Psoas muscle (tissue), 8 donors: ENCODE results near the gene PTPN7. TPM values are rescaled to one million over a fixed set of nuclear protein-coding genes. Genes with fewer than 3 reads are reported as not detected.

Experiments
- ATAC-seq, 4 donors: fragments of 200-7000 bp; cut with Tn5 transposase; one replicate each; pipeline ENCODE4 v1.9.1; 2020; ENCODE audit warnings: moderate library complexity in 3 of 4, mild to moderate bottlenecking in 2 of 4
- DNase-seq, 2 donors: peaks; one replicate each; pipeline ENCODE4 v3.0.0-alpha.2; 2020
- H3K27ac ChIP-seq: fragments of 200-600 bp; one replicate; pipeline ENCODE4 v1.8.0; 2022
- H3K27me3 ChIP-seq, 3 donors: fragments of 200-600 bp in 1 of 3; one replicate each; pipeline versions ENCODE4 v1.6.1 to v1.8.0; 2013 to 2022; ENCODE audit warnings: low read length in 2 of 3, mild to moderate bottlenecking in 2 of 3, moderate library complexity in 1 of 3; ENCODE audit not compliant: insufficient read depth in 3 of 3
- H3K36me3 ChIP-seq, 2 donors: fragments of 200-600 bp in 1 of 2; one replicate each; pipeline versions ENCODE4 v1.6.1 to v1.8.0; 2013 to 2022; ENCODE audit warnings: low read depth in 1 of 2, mild to moderate bottlenecking in 1 of 2, moderate library complexity in 1 of 2; ENCODE audit not compliant: insufficient read depth in 1 of 2
- H3K4me1 ChIP-seq: fragments of 200-600 bp; one replicate; pipeline ENCODE4 v1.8.0; 2022
- H3K4me3 ChIP-seq: fragments of 200-600 bp; one replicate; pipeline ENCODE4 v1.8.0; 2022; ENCODE audit warnings: mild to moderate bottlenecking
- H3K9me3 ChIP-seq: fragments of 200-600 bp; one replicate; pipeline ENCODE4 v1.8.0; 2022
- whole genome bisulfite sequencing, 3 donors: extraction: QIAGEN DNeasy Blood & Tissue Kit; methylation state at CpG; one replicate each; pipeline versions ENCODE4 v1.1.6 to v1.1.7; 2013; 5-methylcytosine and 5-hydroxymethylcytosine counted together
- intact Hi-C, 2 donors: fragments of 100-400 bp; cut with DNase I; formaldehyde crosslinking; loops; one replicate each; pipeline versions ENCODE4 v1.11.0 to v1.14.2; 2022
- polyA plus RNA-seq, 3 donors: library from polyadenylated mRNA; stranded (reverse); fragments of 200-250 nt; gene quantifications; one replicate each; pipeline ENCODE4 v1.2.3, GENCODE V29; 2013
- total RNA-seq, 4 donors: library from RNA; stranded (reverse); fragmentation: NEBNext Ultra II Directional in 2 of 4; extraction: Animal tissue kit (Norgen Biotek cat#: 25700) in 2 of 4; gene quantifications; one replicate each; pipeline versions ENCODE4 v1.2.1 to v1.2.4, GENCODE V29; 2021 to 2023
- TF ChIP-seq, protein P1 (sequence below): fragments of 200-600 bp; IDR thresholded peaks from one replicate; pipeline ENCODE4 v1.8.0; 2022; ENCODE audit warnings: antibody characterized with exemption
- donor health status: healthy with polysubstance abuse.
- donor health status: DM: no; HTN: no; CAD: no; lungs with moderate emphysema.
- donor health status: Bipolar disorder and iron deficiency.
- donor health status: healthy.
- donor health status: DM: yes; HTN: yes; CAD: no.
- donor health status: DM: no; HTN: no; CAD: no.
- donor health status: DM: no; HTN: no; CAD: no.
- donor health status: DM: yes; HTN: yes; CAD: no.

The PTPN7 gene
- total and polyA plus RNA-seq, 7 donors, result 0.10 to 1.0 (median 0.32) TPM

DNA sequence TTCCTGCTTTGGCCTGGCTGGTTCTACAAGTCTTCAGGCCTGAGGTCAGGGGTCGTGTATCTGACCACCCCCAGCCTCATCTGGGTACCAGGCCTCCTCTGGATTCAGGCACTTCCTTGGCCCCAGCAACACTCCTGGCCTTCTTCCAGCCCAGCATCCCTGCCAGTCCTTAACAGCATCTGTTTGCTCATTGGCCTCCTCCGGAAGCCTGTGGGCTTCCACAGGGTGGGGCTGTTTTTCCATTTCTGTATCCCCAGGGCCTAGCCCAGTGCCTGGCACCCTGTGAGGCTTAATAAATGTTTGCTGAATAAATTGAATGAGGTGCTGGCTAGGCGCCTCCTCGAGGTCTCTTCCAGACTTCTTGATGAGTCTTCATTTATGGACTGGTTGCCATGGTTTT is 59.2 kb downstream of the PTPN7 start:
- intact Hi-C loops, result no loop called here
- H3K9me3 ChIP-seq, result no peaks in the 10 kb centered on the region
- TF ChIP-seq, protein P1, sequence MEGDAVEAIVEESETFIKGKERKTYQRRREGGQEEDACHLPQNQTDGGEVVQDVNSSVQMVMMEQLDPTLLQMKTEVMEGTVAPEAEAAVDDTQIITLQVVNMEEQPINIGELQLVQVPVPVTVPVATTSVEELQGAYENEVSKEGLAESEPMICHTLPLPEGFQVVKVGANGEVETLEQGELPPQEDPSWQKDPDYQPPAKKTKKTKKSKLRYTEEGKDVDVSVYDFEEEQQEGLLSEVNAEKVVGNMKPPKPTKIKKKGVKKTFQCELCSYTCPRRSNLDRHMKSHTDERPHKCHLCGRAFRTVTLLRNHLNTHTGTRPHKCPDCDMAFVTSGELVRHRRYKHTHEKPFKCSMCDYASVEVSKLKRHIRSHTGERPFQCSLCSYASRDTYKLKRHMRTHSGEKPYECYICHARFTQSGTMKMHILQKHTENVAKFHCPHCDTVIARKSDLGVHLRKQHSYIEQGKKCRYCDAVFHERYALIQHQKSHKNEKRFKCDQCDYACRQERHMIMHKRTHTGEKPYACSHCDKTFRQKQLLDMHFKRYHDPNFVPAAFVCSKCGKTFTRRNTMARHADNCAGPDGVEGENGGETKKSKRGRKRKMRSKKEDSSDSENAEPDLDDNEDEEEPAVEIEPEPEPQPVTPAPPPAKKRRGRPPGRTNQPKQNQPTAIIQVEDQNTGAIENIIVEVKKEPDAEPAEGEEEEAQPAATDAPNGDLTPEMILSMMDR, result no peak
- no peaks in the 10 kb centered on the region for H3K4me1 ChIP-seq
- H3K36me3 ChIP-seq, result no peaks in the 10 kb centered on the region
- DNase-seq (no peak), ATAC-seq (no peak)
- 54 to 75% (median 66%) methylated on average over 4 of the region's 4 CpGs for WGBS, 3 donors
- peaks cover 0 to 2% (median 0%) of the 10 kb centered on the region in 3 donors for H3K27me3 ChIP-seq
- no peak overlapping the region for H3K27ac ChIP-seq
- H3K4me3 ChIP-seq, result no peak overlapping the region

Other genes starting within 250 kb of the PTPN7 start
- gene LMOD1, start 214.1 kb downstream of the PTPN7 start, total RNA-seq, result 10 to 100 TPM; 12.8 to 45.4 (median 24.6) TPM
- 10 to 100 TPM in 2 of 3 donors, 1 to 10 TPM in 1; 4.9 to 15.5 (median 11.4) TPM for gene LMOD1, start 214.1 kb downstream of the PTPN7 start, polyA plus RNA-seq
- 100 to 1,000 TPM in 1 of 4 donors, 10 to 100 TPM in 3; 45.4 to 132 (median 68.4) TPM for gene TIMM17A, start 205.1 kb downstream of the PTPN7 start, total RNA-seq
- gene TIMM17A, start 205.1 kb downstream of the PTPN7 start, polyA plus RNA-seq, result 100 to 1,000 TPM in 2 of 3 donors, 10 to 100 TPM in 1; 79.6 to 176 (median 163) TPM
- gene RNPEP, start 178.0 kb downstream of the PTPN7 start, total RNA-seq, result 10 to 100 TPM; 12.8 to 18.7 (median 14.6) TPM
- gene RNPEP, start 178.0 kb downstream of the PTPN7 start, polyA plus RNA-seq, result 10 to 100 TPM in 1 of 3 donors, 1 to 10 TPM in 2; 6.2 to 16.9 (median 9.7) TPM
- gene ELF3, start 150.0 kb downstream of the PTPN7 start, total RNA-seq, result 1 to 10 TPM in 1 of 4 donors, under 1 TPM in 3; 0.22 to 1.4 (median 0.50) TPM
- gene ELF3, start 150.0 kb downstream of the PTPN7 start, polyA plus RNA-seq, result under 1 TPM; 0.21 to 0.42 (median 0.25) TPM
- not detected for gene GPR37L1, start 37.7 kb downstream of the PTPN7 start, total RNA-seq
- under 1 TPM; 0.01 TPM for gene GPR37L1, start 37.7 kb downstream of the PTPN7 start, polyA plus RNA-seq
- 10 to 100 TPM; 53.1 to 70.6 (median 62.3) TPM for gene ARL8A, start 15.9 kb downstream of the PTPN7 start, total RNA-seq
- 10 to 100 TPM; 26.6 to 34.0 (median 26.6) TPM for gene ARL8A, start 15.9 kb downstream of the PTPN7 start, polyA plus RNA-seq
- under 1 TPM in 1 of 4 donors, not detected in 3; 0.19 TPM for gene LGR6, start 33.2 kb upstream of the PTPN7 start, total RNA-seq
- under 1 TPM; 0.12 to 0.20 (median 0.13) TPM for gene LGR6, start 33.2 kb upstream of the PTPN7 start, polyA plus RNA-seq
- 10 to 100 TPM in 2 of 4 donors, 1 to 10 TPM in 2; 4.9 to 11.5 (median 7.6) TPM for gene UBE2T, start 181.3 kb upstream of the PTPN7 start, total RNA-seq
- 10 to 100 TPM; 10.7 to 38.5 (median 19.6) TPM for gene UBE2T, start 181.3 kb upstream of the PTPN7 start, polyA plus RNA-seq
- 100 to 1,000 TPM in 3 of 4 donors, 10 to 100 TPM in 1; 86.1 to 189 (median 158) TPM for gene PPP1R12B, start 188.1 kb upstream of the PTPN7 start, total RNA-seq
- gene PPP1R12B, start 188.1 kb upstream of the PTPN7 start, polyA plus RNA-seq, result 10 to 100 TPM in 2 of 3 donors, 1 to 10 TPM in 1; 8.3 to 73.3 (median 18.7) TPM